GM18951 (cell line): ENCODE measurements around the gene NHLH2.

Source experiments
- POLR2A ChIP-seq: IDR thresholded peaks from 4 replicates; pipeline ENCODE4 v1.6.1; 2011; ENCODE audit warnings: mild to moderate bottlenecking; ENCODE audit not compliant: insufficient read length, insufficient read depth; ENCODE audit errors: extremely low read depth
- in situ Hi-C: fragments of 300-500 bp; cut with MboI; formaldehyde crosslinking; loops from one replicate; pipeline ENCODE4 v1.12.0; 2022; ENCODE audit warnings: low sequenced_read_pairs, mixed read lengths, inconsistent platforms; ENCODE audit not compliant: unreplicated experiment

The NHLH2 gene

GRCh38 chr1:115809076-115809475, 31.9 kb downstream of the NHLH2 start:
- no peak for TF ChIP-seq POLR2A
- in situ Hi-C loops: loop anchor here (25.0 kb wide), 1 partner anchor 178 kb away; the partner anchor contains the start of gene SLC22A15

GRCh38 chr1:115807723-115808122, 33.2 kb downstream of the NHLH2 start:
- in situ Hi-C loops: loop anchor here (25.0 kb wide), 1 partner anchor 180 kb away; the partner anchor contains the start of gene SLC22A15
- no peak for TF ChIP-seq POLR2A

GRCh38 chr1:115805597-115805996, 35.3 kb downstream of the NHLH2 start:
- no peak for TF ChIP-seq POLR2A
- in situ Hi-C loops: loop anchor here (25.0 kb wide), 1 partner anchor 182 kb away; the partner anchor contains the start of gene SLC22A15

- in situ Hi-C loops: loop anchor here (25.0 kb wide), 1 partner anchor 185 kb away; the partner anchor contains the start of gene SLC22A15
- no peak for TF ChIP-seq POLR2A
These were observed 38.5 kb downstream of the NHLH2 start for GRCh38 chr1:115802416-115802815.

GRCh38 chr1:115797486-115797885, 43.4 kb downstream of the NHLH2 start:
- in situ Hi-C loops: no loop called here
- TF ChIP-seq POLR2A: no peak

- no peak for TF ChIP-seq POLR2A
- in situ Hi-C loops: no loop called here
These were observed 44.0 kb downstream of the NHLH2 start for GRCh38 chr1:115796897-115797296.

GRCh38 chr1:115796036-115796435, 44.9 kb downstream of the NHLH2 start:
- TF ChIP-seq POLR2A: no peak
- in situ Hi-C loops: no loop called here

GRCh38 chr1:115794976-115795639, 45.8 kb downstream of the NHLH2 start:
- in situ Hi-C loops: no loop called here
- no peak for TF ChIP-seq POLR2A

- TF ChIP-seq POLR2A: no peak
- in situ Hi-C loops: no loop called here
These were observed 47.8 kb downstream of the NHLH2 start for GRCh38 chr1:115793162-115793561.

GRCh38 chr1:115791816-115792215, 49.1 kb downstream of the NHLH2 start:
- no peak for TF ChIP-seq POLR2A
- in situ Hi-C loops: no loop called here

- in situ Hi-C loops: no loop called here
- no peak for TF ChIP-seq POLR2A
These were observed 50.1 kb downstream of the NHLH2 start for GRCh38 chr1:115790846-115791245.

GRCh38 chr1:115790356-115790755, 50.6 kb downstream of the NHLH2 start:
- TF ChIP-seq POLR2A: no peak
- in situ Hi-C loops: no loop called here
